Measurements from ENCODE around the gene LRP2.

DNA sequence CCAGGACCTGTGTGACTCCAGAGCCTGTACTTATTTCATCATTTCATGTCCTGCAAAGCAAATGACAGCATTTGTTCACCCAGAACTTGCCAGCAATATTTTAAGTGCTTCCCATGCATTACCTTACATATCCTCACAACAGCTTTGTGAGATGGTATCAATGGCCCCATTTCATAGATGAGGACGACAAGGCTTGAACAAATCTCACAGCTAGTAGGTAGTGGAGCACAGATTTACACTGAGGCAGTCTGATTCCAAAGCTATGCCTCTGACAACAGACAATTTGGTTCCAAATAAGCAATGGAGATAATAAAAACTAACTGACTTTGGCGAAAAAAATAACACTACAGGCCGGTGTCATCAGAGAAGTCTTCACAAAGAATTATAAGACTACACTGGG, 33.5 kb downstream of the LRP2 start:
- TF ChIP-seq EP300 (IDR thresholded peaks at IDR 0.05) = no peak
- TF ChIP-seq POLR2A (IDR thresholded peaks at IDR 0.05) = no peak
- TF ChIP-seq, protein P1, sequence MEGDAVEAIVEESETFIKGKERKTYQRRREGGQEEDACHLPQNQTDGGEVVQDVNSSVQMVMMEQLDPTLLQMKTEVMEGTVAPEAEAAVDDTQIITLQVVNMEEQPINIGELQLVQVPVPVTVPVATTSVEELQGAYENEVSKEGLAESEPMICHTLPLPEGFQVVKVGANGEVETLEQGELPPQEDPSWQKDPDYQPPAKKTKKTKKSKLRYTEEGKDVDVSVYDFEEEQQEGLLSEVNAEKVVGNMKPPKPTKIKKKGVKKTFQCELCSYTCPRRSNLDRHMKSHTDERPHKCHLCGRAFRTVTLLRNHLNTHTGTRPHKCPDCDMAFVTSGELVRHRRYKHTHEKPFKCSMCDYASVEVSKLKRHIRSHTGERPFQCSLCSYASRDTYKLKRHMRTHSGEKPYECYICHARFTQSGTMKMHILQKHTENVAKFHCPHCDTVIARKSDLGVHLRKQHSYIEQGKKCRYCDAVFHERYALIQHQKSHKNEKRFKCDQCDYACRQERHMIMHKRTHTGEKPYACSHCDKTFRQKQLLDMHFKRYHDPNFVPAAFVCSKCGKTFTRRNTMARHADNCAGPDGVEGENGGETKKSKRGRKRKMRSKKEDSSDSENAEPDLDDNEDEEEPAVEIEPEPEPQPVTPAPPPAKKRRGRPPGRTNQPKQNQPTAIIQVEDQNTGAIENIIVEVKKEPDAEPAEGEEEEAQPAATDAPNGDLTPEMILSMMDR (IDR thresholded peaks at IDR 0.05) = no peak
- no peak for TF ChIP-seq POLR2AphosphoS5 (IDR thresholded peaks at IDR 0.05)

Data from suprapubic skin (tissue), 4 donors.